SK-N-SH treated with all-trans-retinoic acid at 6 μM for 48 hours (cell line): ENCODE data around the gene LY6G6F.

Experiments
- ARNTL ChIP-seq: fragments of 450-650 bp; formaldehyde crosslinking; IDR thresholded peaks from 2 replicates; pipeline ENCODE4 v1.5.0; 2020; ENCODE audit warnings: low read depth, mild to moderate bottlenecking, moderate library complexity, borderline replicate concordance
- BACH2 ChIP-seq: fragments of 250-450 bp; sonication (Bioruptor Pico); IDR thresholded peaks from 2 replicates; pipeline ENCODE4 v1.9.0; 2021; ENCODE audit warnings: mild to moderate bottlenecking, borderline replicate concordance
- CSDC2 ChIP-seq: fragments of 250-450 bp; sonication (Bioruptor Pico); IDR thresholded peaks from 2 replicates; pipeline ENCODE4 v1.5.0; 2020; ENCODE audit warnings: mild to moderate bottlenecking, moderate library complexity
- PATZ1 ChIP-seq: fragments of 250-450 bp; sonication (Bioruptor Pico); IDR thresholded peaks from 2 replicates; pipeline ENCODE4 v1.8.0; 2020; ENCODE audit warnings: mild to moderate bottlenecking, moderate library complexity, borderline replicate concordance
- POU6F1 ChIP-seq: fragments of 250-450 bp; sonication (Bioruptor Pico); IDR thresholded peaks from 2 replicates; pipeline ENCODE4 v1.8.0; 2021; ENCODE audit warnings: low read depth, mild to moderate bottlenecking, moderate library complexity, borderline replicate concordance
- PPARA ChIP-seq: fragments of 250-450 bp; sonication (Bioruptor Pico); IDR thresholded peaks from 2 replicates; pipeline ENCODE4 v1.5.0; 2020; ENCODE audit warnings: mild to moderate bottlenecking, borderline replicate concordance
- RARB ChIP-seq: fragments of 250-450 bp; sonication (Bioruptor Pico); IDR thresholded peaks from 2 replicates; pipeline ENCODE4 v1.8.0; 2021; ENCODE audit warnings: mild to moderate bottlenecking, moderate library complexity
- SNAI2 ChIP-seq: fragments of 250-450 bp; sonication (Bioruptor Pico); IDR thresholded peaks from 2 replicates; pipeline ENCODE4 v1.5.0; 2020; ENCODE audit warnings: mild to moderate bottlenecking, moderate library complexity
- TOX ChIP-seq: fragments of 250-450 bp; sonication (Bioruptor Pico); IDR thresholded peaks from 2 replicates; pipeline ENCODE4 v1.8.0; 2021; ENCODE audit warnings: mild to moderate bottlenecking, moderate library complexity, borderline replicate concordance
- ZC3H10 ChIP-seq: fragments of 250-450 bp; sonication (Bioruptor Pico); IDR thresholded peaks from 2 replicates; pipeline ENCODE4 v1.5.1; 2021; ENCODE audit warnings: mild to moderate bottlenecking, moderate library complexity
- ZNF70 ChIP-seq: fragments of 450-650 bp; formaldehyde crosslinking; IDR thresholded peaks from 2 replicates; pipeline ENCODE4 v1.5.0; 2020; ENCODE audit warnings: mild to moderate bottlenecking, moderate library complexity
- TF ChIP-seq, protein P1 (sequence below): fragments of 250-450 bp; sonication (Bioruptor Pico); IDR thresholded peaks from 2 replicates; pipeline ENCODE4 v1.5.1; 2021; ENCODE audit warnings: mild to moderate bottlenecking, moderate library complexity
- TF ChIP-seq, protein P2 (sequence below): fragments of 250-450 bp; sonication (Bioruptor Pico); IDR thresholded peaks from 2 replicates; pipeline ENCODE4 v1.5.1; 2020; ENCODE audit warnings: low read depth, mild to moderate bottlenecking, moderate library complexity

- no peak for TF ChIP-seq PATZ1 (CRISPR knock-in tag)
- TF ChIP-seq, protein P1, sequence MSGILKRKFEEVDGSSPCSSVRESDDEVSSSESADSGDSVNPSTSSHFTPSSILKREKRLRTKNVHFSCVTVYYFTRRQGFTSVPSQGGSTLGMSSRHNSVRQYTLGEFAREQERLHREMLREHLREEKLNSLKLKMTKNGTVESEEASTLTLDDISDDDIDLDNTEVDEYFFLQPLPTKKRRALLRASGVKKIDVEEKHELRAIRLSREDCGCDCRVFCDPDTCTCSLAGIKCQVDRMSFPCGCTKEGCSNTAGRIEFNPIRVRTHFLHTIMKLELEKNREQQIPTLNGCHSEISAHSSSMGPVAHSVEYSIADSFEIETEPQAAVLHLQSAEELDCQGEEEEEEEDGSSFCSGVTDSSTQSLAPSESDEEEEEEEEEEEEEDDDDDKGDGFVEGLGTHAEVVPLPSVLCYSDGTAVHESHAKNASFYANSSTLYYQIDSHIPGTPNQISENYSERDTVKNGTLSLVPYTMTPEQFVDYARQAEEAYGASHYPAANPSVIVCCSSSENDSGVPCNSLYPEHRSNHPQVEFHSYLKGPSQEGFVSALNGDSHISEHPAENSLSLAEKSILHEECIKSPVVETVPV (CRISPR knock-in tag), result no peak
- TF ChIP-seq POU6F1 (CRISPR knock-in tag), result no peak
- no peak for TF ChIP-seq ARNTL (CRISPR knock-in tag)
- TF ChIP-seq, protein P2, sequence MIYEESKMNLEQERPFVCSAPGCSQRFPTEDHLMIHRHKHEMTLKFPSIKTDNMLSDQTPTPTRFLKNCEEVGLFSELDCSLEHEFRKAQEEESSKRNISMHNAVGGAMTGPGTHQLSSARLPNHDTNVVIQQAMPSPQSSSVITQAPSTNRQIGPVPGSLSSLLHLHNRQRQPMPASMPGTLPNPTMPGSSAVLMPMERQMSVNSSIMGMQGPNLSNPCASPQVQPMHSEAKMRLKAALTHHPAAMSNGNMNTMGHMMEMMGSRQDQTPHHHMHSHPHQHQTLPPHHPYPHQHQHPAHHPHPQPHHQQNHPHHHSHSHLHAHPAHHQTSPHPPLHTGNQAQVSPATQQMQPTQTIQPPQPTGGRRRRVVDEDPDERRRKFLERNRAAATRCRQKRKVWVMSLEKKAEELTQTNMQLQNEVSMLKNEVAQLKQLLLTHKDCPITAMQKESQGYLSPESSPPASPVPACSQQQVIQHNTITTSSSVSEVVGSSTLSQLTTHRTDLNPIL (CRISPR knock-in tag), result no peak
- TF ChIP-seq PPARA (CRISPR knock-in tag), result no peak
- no peak for TF ChIP-seq TOX
- TF ChIP-seq BACH2 (CRISPR knock-in tag), result no peak
- no peak for TF ChIP-seq ZC3H10 (CRISPR knock-in tag)
- TF ChIP-seq ZNF70 (CRISPR knock-in tag), result no peak
- no peak for TF ChIP-seq SNAI2 (CRISPR knock-in tag)
- TF ChIP-seq CSDC2 (CRISPR knock-in tag), result no peak
- no peak for TF ChIP-seq RARB (CRISPR knock-in tag)
These were observed 35.1 kb downstream of the LY6G6F start for GRCh38 chr6:31741815-31742214.
